Parathyroid adenoma (tissue), 2 donors: Measurements from ENCODE around the gene ANKRD9.

Experiments
- H2AFZ ChIP-seq: fragments of 300-600 bp; sonication (generic); one replicate; pipeline ENCODE4 v1.7.0; 2017; ENCODE audit warnings: antibody characterized with exemption, mild to moderate bottlenecking
- H3K27ac ChIP-seq: fragments of 300-600 bp; sonication (generic); one replicate; pipeline ENCODE4 v1.7.0; 2017
- H3K27me3 ChIP-seq: fragments of 300-600 bp; sonication (generic); one replicate; pipeline ENCODE4 v1.7.0; 2017; ENCODE audit warnings: low read length; ENCODE audit not compliant: control insufficient read depth, insufficient read depth
- H3K36me3 ChIP-seq: fragments of 300-600 bp; sonication (generic); one replicate; pipeline ENCODE4 v1.7.0; 2017; ENCODE audit warnings: low read length; ENCODE audit not compliant: control insufficient read depth, insufficient read depth
- H3K4me1 ChIP-seq: fragments of 300-600 bp; sonication (generic); one replicate; pipeline ENCODE4 v1.7.0; 2017; ENCODE audit warnings: control low read depth
- H3K4me2 ChIP-seq: fragments of 300-600 bp; sonication (generic); one replicate; pipeline ENCODE4 v1.7.0; 2017; ENCODE audit warnings: low read length
- H3K4me3 ChIP-seq: fragments of 300-600 bp; sonication (generic); one replicate; pipeline ENCODE4 v1.7.0; 2017; ENCODE audit warnings: low read depth, low read length
- H3K79me2 ChIP-seq: fragments of 300-600 bp; sonication (generic); one replicate; pipeline ENCODE4 v1.7.0; 2017; ENCODE audit warnings: control low read depth
- H3K9ac ChIP-seq: fragments of 300-600 bp; sonication (generic); one replicate; pipeline ENCODE4 v1.7.0; 2017; ENCODE audit warnings: mild to moderate bottlenecking
- H3K9me3 ChIP-seq: fragments of 300-600 bp; sonication (generic); one replicate; pipeline ENCODE4 v1.7.0; 2017; ENCODE audit warnings: low read length; ENCODE audit not compliant: control insufficient read depth
- CTCF ChIP-seq: fragments of 300-600 bp; sonication (generic); IDR thresholded peaks from one replicate; pipeline ENCODE4 v1.7.0; 2017; ENCODE audit warnings: antibody characterized with exemption, mild to moderate bottlenecking
- donor health status: primary hyperparathyroidism.

Gene ANKRD9

GRCh38 chr14:102472791-102473150, 36.8 kb downstream of the ANKRD9 start:
- peaks cover 8% of the 10 kb centered on the region for H3K4me1 ChIP-seq
- H3K27me3 ChIP-seq: no peaks in the 10 kb centered on the region
- H3K9ac ChIP-seq: no peak overlapping the region
- no peak overlapping the region for H3K4me2 ChIP-seq
- H3K27ac ChIP-seq: peak overlapping the region; percentile 3
- peaks cover 3% of the 10 kb centered on the region for H3K79me2 ChIP-seq
- H2AFZ ChIP-seq: peak overlapping the region; percentile 56
- no peaks in the 10 kb centered on the region for H3K36me3 ChIP-seq
- no peak overlapping the region for H3K4me3 ChIP-seq
- TF ChIP-seq CTCF: no peak
- H3K9me3 ChIP-seq: no peaks in the 10 kb centered on the region

GRCh38 chr14:102471921-102472790, 37.4 kb downstream of the ANKRD9 start:
- Histone ChIP-seq H3K4me3 (no peak overlapping the region), H3K9me3 (no peaks in the 10 kb centered on the region), H3K36me3 (no peaks in the 10 kb centered on the region), H3K79me2 (peaks cover 3% of the 10 kb centered on the region), H3K9ac (no peak overlapping the region), H3K27me3 (no peaks in the 10 kb centered on the region), H2AFZ (peak overlapping the region; percentile 56), H3K4me2 (no peak overlapping the region), H3K4me1 (peaks cover 8% of the 10 kb centered on the region), H3K27ac (peak overlapping the region; percentile 3)
- TF ChIP-seq CTCF: no peak

- Histone ChIP-seq H3K79me2 (no peaks in the 10 kb centered on the region), H3K9me3 (no peaks in the 10 kb centered on the region), H3K4me2 (no peak overlapping the region), H3K27ac (no peak overlapping the region), H3K4me3 (no peak overlapping the region), H2AFZ (no peak overlapping the region), H3K4me1 (peaks cover 8% of the 10 kb centered on the region), H3K9ac (no peak overlapping the region), H3K36me3 (no peaks in the 10 kb centered on the region), H3K27me3 (no peaks in the 10 kb centered on the region)
- no peak for TF ChIP-seq CTCF
These were observed 40.3 kb downstream of the ANKRD9 start for GRCh38 chr14:102469261-102469660.

- H3K36me3 ChIP-seq: no peaks in the 10 kb centered on the region
- H3K9me3 ChIP-seq: no peaks in the 10 kb centered on the region
- TF ChIP-seq CTCF: no peak
- no peaks in the 10 kb centered on the region for H3K79me2 ChIP-seq
- H3K4me2 ChIP-seq: no peak overlapping the region
- H3K4me3 ChIP-seq: no peak overlapping the region
- H3K9ac ChIP-seq: no peak overlapping the region
- H2AFZ ChIP-seq: no peak overlapping the region
- no peaks in the 10 kb centered on the region for H3K27me3 ChIP-seq
- no peaks in the 10 kb centered on the region for H3K4me1 ChIP-seq
- no peak overlapping the region for H3K27ac ChIP-seq
These were observed 44.7 kb downstream of the ANKRD9 start for GRCh38 chr14:102464846-102465341.

- Histone ChIP-seq H3K36me3 (no peaks in the 10 kb centered on the region), H3K4me1 (no peaks in the 10 kb centered on the region), H3K9me3 (no peaks in the 10 kb centered on the region), H2AFZ (no peak overlapping the region), H3K79me2 (no peaks in the 10 kb centered on the region), H3K9ac (no peak overlapping the region), H3K4me3 (no peak overlapping the region), H3K4me2 (no peak overlapping the region), H3K27me3 (no peaks in the 10 kb centered on the region), H3K27ac (no peak overlapping the region)
- no peak for TF ChIP-seq CTCF
These were observed 45.6 kb downstream of the ANKRD9 start for GRCh38 chr14:102464006-102464405.
